HG03139 (cell line): ENCODE measurements around the gene WASHC2A.
"Not testable (repeated sequence)": the region's sequence is repeated elsewhere in the genome, so short reads cannot be mapped to it uniquely, and the experiment has no call there.

Source experiments
- ATAC-seq: cut with Tn5 transposase; IDR thresholded peaks from one replicate; pipeline ENCODE4 v1.9.1; 2021; ENCODE audit not compliant: unreplicated experiment

The WASHC2A gene

GRCh38 chr10:50132841-50133240, 65.1 kb downstream of the WASHC2A start:
- not testable (repeated sequence) for ATAC-seq

GRCh38 chr10:50143512-50144174, 75.9 kb downstream of the WASHC2A start:
- ATAC-seq = not testable (repeated sequence)

DNA sequence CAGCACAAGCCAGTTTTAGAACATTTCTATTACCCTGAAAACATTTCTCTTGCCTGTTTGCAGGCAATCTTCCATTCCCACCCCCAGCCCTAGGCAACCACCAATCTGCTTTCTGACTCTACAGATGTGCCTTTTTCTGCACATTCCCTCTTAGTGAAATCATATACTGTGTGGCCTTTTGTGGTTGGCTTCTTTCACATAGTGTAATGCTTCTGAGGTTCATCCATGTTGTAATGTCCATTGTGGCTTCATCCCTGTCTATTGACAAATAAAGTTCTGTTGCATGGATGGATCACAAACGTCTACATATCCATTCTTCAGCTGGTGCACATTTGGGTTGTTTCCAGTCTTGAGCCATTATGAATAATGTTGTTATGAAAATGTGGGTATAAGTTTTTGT, 77.8 kb downstream of the WASHC2A start:
- ATAC-seq = not testable (repeated sequence)

GRCh38 chr10:50152792-50153272, 85.1 kb downstream of the WASHC2A start:
- no peak for ATAC-seq

GRCh38 chr10:50157868-50158267, 90.1 kb downstream of the WASHC2A start:
- ATAC-seq = not testable (repeated sequence)

DNA sequence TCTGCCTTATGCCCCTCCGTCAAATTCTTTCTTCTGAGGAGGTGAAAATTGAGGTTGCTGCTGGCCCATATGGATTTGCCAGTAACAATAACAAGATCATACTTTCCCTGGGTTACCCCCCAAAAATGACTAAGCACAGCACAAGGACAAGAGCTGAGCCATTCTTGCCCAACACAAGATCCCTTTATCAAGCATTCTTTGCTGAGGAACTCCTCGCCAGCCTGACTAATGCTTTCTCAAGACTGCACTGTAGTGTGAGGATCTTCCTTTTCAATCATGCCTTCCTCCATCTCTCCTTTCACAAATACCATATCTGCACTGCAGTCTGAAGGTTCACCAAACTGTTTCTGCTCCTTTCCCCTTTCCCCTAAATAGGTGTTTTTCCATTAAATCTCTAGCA, 92.1 kb downstream of the WASHC2A start:
- ATAC-seq = not testable (repeated sequence)

GRCh38 chr10:50165038-50165437, 97.3 kb downstream of the WASHC2A start:
- ATAC-seq = not testable (repeated sequence)

DNA sequence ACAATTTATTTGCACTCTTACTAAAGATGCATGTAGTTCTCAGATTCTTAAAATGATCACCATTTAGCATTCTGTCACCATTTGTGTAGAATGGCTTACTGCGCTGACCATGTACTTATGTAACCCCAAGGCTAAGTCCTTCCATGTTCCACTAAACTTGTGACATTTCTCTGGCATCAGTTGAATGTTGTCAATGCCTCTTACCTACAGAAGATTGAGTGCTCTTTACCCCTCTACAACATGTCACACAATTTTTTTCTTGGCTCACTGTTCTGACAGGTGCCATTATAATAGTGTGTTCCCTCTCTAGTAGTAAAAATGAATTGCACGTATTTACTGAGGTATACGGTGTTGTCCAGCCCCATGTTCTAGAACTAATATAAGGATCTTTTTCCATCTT, 100.1 kb downstream of the WASHC2A start:
- ATAC-seq = not testable (repeated sequence)

- ATAC-seq = not testable (repeated sequence)
Observed at GRCh38 chr10:50169506-50169905, 101.8 kb downstream of the WASHC2A start.

GRCh38 chr10:50174788-50175525, 107.2 kb downstream of the WASHC2A start:
- ATAC-seq = not testable (repeated sequence)
